Stimulated activated naive B cell treated with anti-CD40 and anti-IgM and Interleukin-4, amounts not matched to agents 10 μg/mL and 1 μg/mL and 100 μg/mL, for 72 hours (primary cell): ENCODE data around the gene PLAA.

Experiments used
- ATAC-seq, 2 donors: fragments of 150-1000 bp; cut with Tn5 transposase; replicated peaks; 2 replicates each; pipeline ENCODE4 v1.10.0; 2021; ENCODE audit warnings: moderate library complexity in 1 of 2
- DNase-seq: peaks from one replicate; pipeline ENCODE4 v3.0.0; 2021
- H3K27ac Mint-ChIP-seq: one replicate; pipeline ENCODE4 v1.8.0; 2022; ENCODE audit warnings: mild to moderate bottlenecking, mixed read lengths
- H3K27me3 Mint-ChIP-seq, 2 donors: one replicate each; pipeline ENCODE4 v1.8.0; 2022; ENCODE audit warnings: mixed read lengths in 2 of 2
- H3K36me3 Mint-ChIP-seq, 2 donors: one replicate each; pipeline ENCODE4 v1.8.0; 2022; ENCODE audit warnings: mixed read lengths in 2 of 2, mild to moderate bottlenecking in 1 of 2
- H3K4me1 Mint-ChIP-seq, 2 donors: one replicate each; pipeline ENCODE4 v1.8.0; 2022; ENCODE audit warnings: mixed read lengths in 2 of 2, mild to moderate bottlenecking in 1 of 2
- H3K4me3 Mint-ChIP-seq, 2 donors: one replicate each; pipeline ENCODE4 v1.8.0; 2022; ENCODE audit warnings: mild to moderate bottlenecking in 2 of 2, mixed read lengths in 2 of 2, moderate library complexity in 1 of 2
- H3K9me3 Mint-ChIP-seq, 2 donors: one replicate each; pipeline ENCODE4 v1.8.0; 2022; ENCODE audit warnings: mixed read lengths in 2 of 2, mild to moderate bottlenecking in 1 of 2

PLAA gene

GRCh38 chr9:26950521-26950920 lies 3.5 kb upstream of the PLAA start:
- H3K27me3 Mint-ChIP-seq: peaks cover 0 to 5% of the 10 kb centered on the region in 2 donors
- H3K9me3 Mint-ChIP-seq: no peaks in the 10 kb centered on the region
- DNase-seq: no peak
- no peak overlapping the region for H3K4me3 Mint-ChIP-seq
- no peak for ATAC-seq
- H3K4me1 Mint-ChIP-seq: peaks cover 16 to 20% of the 10 kb centered on the region in 2 donors
- H3K36me3 Mint-ChIP-seq: peaks cover 0 to 2% of the 10 kb centered on the region in 2 donors
- no peak overlapping the region for H3K27ac Mint-ChIP-seq

DNA sequence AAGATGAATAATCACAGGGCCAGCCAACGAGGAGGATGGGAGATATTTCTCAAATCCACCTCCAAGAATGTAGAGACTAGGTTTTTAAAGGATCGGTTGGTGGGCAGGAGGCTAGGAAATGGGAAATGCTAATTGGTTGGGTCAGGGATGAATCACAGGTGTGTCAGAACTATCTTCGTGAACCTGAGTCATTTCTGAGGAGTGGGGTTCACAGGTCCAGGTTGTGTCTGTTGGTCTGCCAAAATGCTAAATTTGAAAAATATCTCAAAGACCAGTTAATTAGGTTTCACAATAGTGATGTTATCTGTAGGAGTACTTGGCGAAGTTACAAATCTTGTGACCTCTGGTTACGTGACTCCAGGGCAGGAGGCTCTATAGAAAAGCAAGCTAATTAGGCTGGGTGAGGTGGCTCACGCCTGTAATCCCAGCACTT lies 2.6 kb upstream of the PLAA start:
- no peak for DNase-seq
- H3K4me3 Mint-ChIP-seq: no peak overlapping the region
- ATAC-seq: no peak
- H3K27me3 Mint-ChIP-seq: peaks cover 0 to 5% of the 10 kb centered on the region in 2 donors
- H3K9me3 Mint-ChIP-seq: no peaks in the 10 kb centered on the region
- H3K4me1 Mint-ChIP-seq: peaks cover 13 to 21% of the 10 kb centered on the region in 2 donors
- H3K27ac Mint-ChIP-seq: no peak overlapping the region
- H3K36me3 Mint-ChIP-seq: peaks cover 0 to 2% of the 10 kb centered on the region in 2 donors

- Mint-ChIP-seq H3K36me3 (peaks cover 7 to 9% of the 10 kb centered on the region in 2 donors), H3K27me3 (peaks cover 0 to 5% of the 10 kb centered on the region in 2 donors), H3K4me1 (peaks cover 15 to 28% of the 10 kb centered on the region in 2 donors), H3K4me3 (peak overlapping the region; percentile 90 to 92), H3K27ac (peak overlapping the region; percentile 99), H3K9me3 (no peaks in the 10 kb centered on the region)
- DNase-seq (no peak), ATAC-seq (no peak)
Measured at GRCh38 chr9:26947736-26948135, 694 bp upstream of the PLAA start.

GRCh38 chr9:26945591-26945990 lies 1.5 kb downstream of the PLAA start:
- Mint-ChIP-seq H3K36me3 (peaks cover 14 to 21% of the 10 kb centered on the region in 2 donors), H3K4me1 (peaks cover 24 to 46% of the 10 kb centered on the region in 2 donors), H3K9me3 (no peaks in the 10 kb centered on the region), H3K27ac (no peak overlapping the region), H3K4me3 (peak overlapping the region; percentile 90 to 92), H3K27me3 (peaks cover 0 to 5% of the 10 kb centered on the region in 2 donors)
- DNase-seq (no peak), ATAC-seq (no peak)

DNA sequence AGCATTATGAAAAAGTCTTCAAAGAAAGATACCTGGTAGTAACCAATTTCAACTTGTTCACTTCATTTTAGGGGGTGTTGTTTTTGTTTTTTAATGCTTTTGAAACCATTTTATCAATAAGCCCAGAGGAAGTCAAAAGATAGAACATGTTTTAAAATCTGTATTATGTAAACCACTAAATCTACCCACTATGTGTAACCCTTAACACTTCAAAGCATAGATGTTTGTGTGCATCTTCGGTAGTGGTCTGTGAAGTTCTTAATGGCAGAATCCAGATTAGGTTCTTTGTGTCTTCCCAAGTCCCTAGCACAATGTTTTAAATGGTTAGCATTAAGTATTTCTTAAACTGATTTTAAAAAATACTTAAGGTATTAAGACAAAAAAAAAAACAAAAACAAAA lies 6.3 kb downstream of the PLAA start:
- peaks cover 36 to 57% of the 10 kb centered on the region in 2 donors for H3K4me1 Mint-ChIP-seq

DNA sequence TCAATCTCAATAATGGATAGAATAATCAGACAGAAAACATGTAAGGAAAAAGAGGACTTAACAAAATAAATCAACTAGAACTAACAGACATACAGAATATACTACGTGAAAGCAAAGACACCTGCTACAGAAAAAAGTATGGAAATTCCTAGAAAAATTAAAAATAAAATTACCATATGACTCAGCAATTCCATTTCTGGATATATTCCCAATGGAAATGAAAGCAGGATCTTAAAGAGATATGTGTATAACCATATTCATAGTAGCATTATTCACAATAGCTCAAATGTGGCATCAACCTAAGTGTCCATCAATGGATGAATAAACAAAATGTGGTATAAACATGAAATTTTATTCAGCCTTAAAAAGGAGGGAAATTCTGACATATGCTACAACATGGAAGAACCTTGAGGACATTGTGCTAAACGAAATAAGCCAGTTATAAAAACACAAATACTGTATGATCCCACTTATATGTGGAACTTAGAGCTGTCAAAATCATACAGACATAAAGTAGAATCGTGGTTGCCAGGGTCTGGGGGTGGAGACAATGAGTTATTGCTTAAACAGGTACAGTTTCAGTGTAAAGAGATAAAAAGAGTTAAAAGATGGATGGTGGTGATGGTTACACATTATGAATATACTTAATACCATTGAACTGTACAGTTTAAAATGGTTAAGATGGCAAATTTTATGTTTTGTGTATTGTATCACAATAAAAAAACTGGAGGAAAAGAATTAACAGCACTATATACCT lies 6.9 kb downstream of the PLAA start:
- no peak for ATAC-seq
- H3K27ac Mint-ChIP-seq: no peak overlapping the region
- DNase-seq: no peak
- peaks cover 28 to 51% of the 10 kb centered on the region in 2 donors for H3K36me3 Mint-ChIP-seq
- H3K27me3 Mint-ChIP-seq: no peaks in the 10 kb centered on the region
- H3K4me3 Mint-ChIP-seq: no peak overlapping the region
- peaks cover 32 to 51% of the 10 kb centered on the region in 2 donors for H3K4me1 Mint-ChIP-seq
- H3K9me3 Mint-ChIP-seq: peaks cover 5 to 6% of the 10 kb centered on the region in 2 donors

More for the DNA sequence above, 6.3 kb downstream of the PLAA start:
- ATAC-seq: no peak
- Mint-ChIP-seq H3K4me3 (no peak overlapping the region), H3K36me3 (peaks cover 28 to 51% of the 10 kb centered on the region in 2 donors), H3K9me3 (peaks cover 5 to 6% of the 10 kb centered on the region in 2 donors), H3K27me3 (no peaks in the 10 kb centered on the region), H3K27ac (no peak overlapping the region)
- DNase-seq: no peak

- no peak overlapping the region for H3K4me3 Mint-ChIP-seq
- ATAC-seq (no peak), DNase-seq (no peak)
- H3K27me3 Mint-ChIP-seq: no peaks in the 10 kb centered on the region
- H3K36me3 Mint-ChIP-seq: peaks cover 23 to 42% of the 10 kb centered on the region in 2 donors
- no peak overlapping the region for H3K27ac Mint-ChIP-seq
- H3K9me3 Mint-ChIP-seq: peaks cover 5 to 6% of the 10 kb centered on the region in 2 donors
- peaks cover 29 to 41% of the 10 kb centered on the region in 2 donors for H3K4me1 Mint-ChIP-seq
Measured at GRCh38 chr9:26937816-26938371, 9.1 kb downstream of the PLAA start.

- Mint-ChIP-seq H3K27me3 (no peaks in the 10 kb centered on the region), H3K4me3 (no peak overlapping the region), H3K9me3 (peaks cover 5 to 6% of the 10 kb centered on the region in 2 donors), H3K36me3 (peaks cover 16 to 42% of the 10 kb centered on the region in 2 donors), H3K27ac (no peak overlapping the region), H3K4me1 (peaks cover 20 to 23% of the 10 kb centered on the region in 2 donors)
- no peak for DNase-seq
- ATAC-seq: no peak
Measured at GRCh38 chr9:26935847-26936246, 11.2 kb downstream of the PLAA start.

- H3K36me3 Mint-ChIP-seq: peaks cover 21 to 33% of the 10 kb centered on the region in 2 donors
- no peak overlapping the region for H3K27ac Mint-ChIP-seq
- no peaks in the 10 kb centered on the region for H3K9me3 Mint-ChIP-seq
- ATAC-seq (no peak), DNase-seq (no peak)
- peaks cover 0 to 2% of the 10 kb centered on the region in 2 donors for H3K4me1 Mint-ChIP-seq
- H3K4me3 Mint-ChIP-seq: no peak overlapping the region
- no peaks in the 10 kb centered on the region for H3K27me3 Mint-ChIP-seq
Measured at GRCh38 chr9:26928902-26929495, 18.0 kb downstream of the PLAA start.

GRCh38 chr9:26925609-26926008 lies 21.4 kb downstream of the PLAA start:
- no peak for ATAC-seq
- H3K36me3 Mint-ChIP-seq: peaks cover 35 to 43% of the 10 kb centered on the region in 2 donors
- no peaks in the 10 kb centered on the region for H3K27me3 Mint-ChIP-seq
- no peak overlapping the region for H3K27ac Mint-ChIP-seq
- H3K4me1 Mint-ChIP-seq: peaks cover 0 to 2% of the 10 kb centered on the region in 2 donors
- DNase-seq: no peak
- no peak overlapping the region for H3K4me3 Mint-ChIP-seq
- H3K9me3 Mint-ChIP-seq: no peaks in the 10 kb centered on the region

GRCh38 chr9:26919698-26920097 lies 27.3 kb downstream of the PLAA start:
- no peak for ATAC-seq
- Mint-ChIP-seq H3K9me3 (no peaks in the 10 kb centered on the region), H3K27ac (no peak overlapping the region), H3K4me1 (no peaks in the 10 kb centered on the region), H3K4me3 (no peak overlapping the region), H3K27me3 (no peaks in the 10 kb centered on the region), H3K36me3 (peaks cover 46 to 56% of the 10 kb centered on the region in 2 donors)
- DNase-seq: no peak

- DNase-seq (no peak), ATAC-seq (no peak)
- H3K27me3 Mint-ChIP-seq: no peaks in the 10 kb centered on the region
- H3K36me3 Mint-ChIP-seq: peaks cover 31 to 41% of the 10 kb centered on the region in 2 donors
- H3K4me3 Mint-ChIP-seq: no peak overlapping the region
- no peaks in the 10 kb centered on the region for H3K4me1 Mint-ChIP-seq
- no peaks in the 10 kb centered on the region for H3K9me3 Mint-ChIP-seq
- no peak overlapping the region for H3K27ac Mint-ChIP-seq
Measured at GRCh38 chr9:26913138-26913668, 33.8 kb downstream of the PLAA start.

DNA sequence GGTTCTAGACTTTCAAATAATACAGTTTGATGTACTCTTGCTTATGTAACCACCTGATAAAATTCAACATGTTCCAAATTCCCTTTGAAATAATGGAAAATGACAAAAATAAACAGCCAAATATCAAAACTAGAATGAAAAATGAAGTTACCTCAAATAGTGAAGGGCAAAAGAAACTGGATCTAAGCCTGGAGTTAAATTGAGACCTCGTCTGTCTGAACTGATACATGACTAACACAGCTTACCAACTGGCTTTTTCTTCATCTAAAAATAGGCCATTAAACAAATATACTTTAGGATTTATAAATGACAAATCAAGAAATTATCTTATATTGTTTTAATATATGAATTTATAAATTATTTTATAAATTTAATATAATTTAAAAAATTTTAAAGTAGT lies 42.4 kb downstream of the PLAA start:
- peaks cover 0 to 1% of the 10 kb centered on the region in 2 donors for H3K4me1 Mint-ChIP-seq
- no peaks in the 10 kb centered on the region for H3K9me3 Mint-ChIP-seq
- ATAC-seq (no peak), DNase-seq (no peak)
- H3K4me3 Mint-ChIP-seq: no peak overlapping the region
- no peaks in the 10 kb centered on the region for H3K27me3 Mint-ChIP-seq
- H3K36me3 Mint-ChIP-seq: peaks cover 39 to 52% of the 10 kb centered on the region in 2 donors
- no peak overlapping the region for H3K27ac Mint-ChIP-seq

DNA sequence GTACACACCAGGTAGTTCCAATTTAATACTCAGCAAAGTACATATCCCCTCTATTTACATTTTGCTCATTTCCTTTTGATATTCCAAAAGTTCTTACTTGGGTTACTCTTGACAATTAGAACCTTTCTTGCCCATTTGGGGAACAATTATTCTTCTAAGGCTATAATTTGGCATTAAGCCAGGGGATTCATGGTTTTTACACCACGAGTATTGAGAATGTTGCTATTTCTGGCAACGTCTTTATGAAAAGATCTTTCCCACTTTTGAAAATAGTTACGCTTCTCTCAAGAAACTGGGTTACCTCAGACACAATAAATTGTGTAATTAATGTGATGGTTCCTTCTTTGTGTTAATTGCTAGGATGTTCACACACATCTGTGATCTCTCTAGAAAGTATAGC lies 43.0 kb downstream of the PLAA start:
- Mint-ChIP-seq H3K36me3 (peaks cover 35 to 48% of the 10 kb centered on the region in 2 donors), H3K9me3 (no peaks in the 10 kb centered on the region), H3K4me1 (peaks cover 0 to 1% of the 10 kb centered on the region in 2 donors), H3K27ac (no peak overlapping the region), H3K4me3 (no peak overlapping the region), H3K27me3 (no peaks in the 10 kb centered on the region)
- ATAC-seq: no peak
- DNase-seq: no peak
